ENCODE measurements around the gene PRKCQ. TPM values are rescaled to one million over a fixed set of nuclear protein-coding genes. Genes with fewer than 3 reads are reported as not detected.

The PRKCQ gene
- total and polyA plus RNA-seq, 2 of the 13 experiments (the other 11 are each of a cell fraction or from before 2014, with no cell fraction given): 0.13 to 0.35 TPM

DNA sequence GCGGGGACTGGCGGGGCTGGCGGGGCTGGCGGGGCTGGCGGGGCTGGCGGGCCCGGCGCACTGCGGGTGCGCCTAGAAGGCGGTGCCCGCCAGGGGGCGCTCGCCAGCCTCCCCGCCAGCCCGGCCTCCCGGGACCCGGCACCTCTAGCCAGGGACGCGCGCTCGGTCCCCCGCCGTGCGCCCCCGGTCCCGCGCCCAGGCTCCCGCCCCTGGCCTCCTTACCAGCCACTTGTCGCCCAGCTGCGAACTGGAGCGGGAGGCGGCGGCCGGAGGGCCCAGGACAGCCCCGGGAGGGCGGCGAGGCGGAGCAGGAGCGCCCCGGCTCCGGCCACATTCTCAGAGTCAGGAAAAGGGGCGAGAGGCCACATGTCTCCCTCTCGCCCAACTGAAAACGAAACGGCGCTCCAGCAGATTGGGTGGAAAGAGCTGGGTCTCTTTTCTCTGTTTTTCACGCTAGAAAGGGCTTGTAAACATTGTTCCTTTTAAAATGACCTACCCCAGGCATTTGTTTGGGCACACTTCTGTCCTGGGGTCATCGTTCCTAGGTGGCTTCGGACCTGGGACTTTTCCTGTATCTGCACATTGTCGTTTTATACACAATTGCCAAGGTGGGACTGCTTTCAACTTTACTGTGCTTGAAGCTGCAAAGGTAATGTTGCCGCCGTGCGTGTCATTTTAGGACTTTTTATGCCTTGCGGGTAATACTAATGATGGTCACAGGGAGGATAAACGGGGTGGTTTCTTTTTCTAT lies 378 bp upstream of the PRKCQ start (continued):
- TF ChIP-seq, protein P1, sequence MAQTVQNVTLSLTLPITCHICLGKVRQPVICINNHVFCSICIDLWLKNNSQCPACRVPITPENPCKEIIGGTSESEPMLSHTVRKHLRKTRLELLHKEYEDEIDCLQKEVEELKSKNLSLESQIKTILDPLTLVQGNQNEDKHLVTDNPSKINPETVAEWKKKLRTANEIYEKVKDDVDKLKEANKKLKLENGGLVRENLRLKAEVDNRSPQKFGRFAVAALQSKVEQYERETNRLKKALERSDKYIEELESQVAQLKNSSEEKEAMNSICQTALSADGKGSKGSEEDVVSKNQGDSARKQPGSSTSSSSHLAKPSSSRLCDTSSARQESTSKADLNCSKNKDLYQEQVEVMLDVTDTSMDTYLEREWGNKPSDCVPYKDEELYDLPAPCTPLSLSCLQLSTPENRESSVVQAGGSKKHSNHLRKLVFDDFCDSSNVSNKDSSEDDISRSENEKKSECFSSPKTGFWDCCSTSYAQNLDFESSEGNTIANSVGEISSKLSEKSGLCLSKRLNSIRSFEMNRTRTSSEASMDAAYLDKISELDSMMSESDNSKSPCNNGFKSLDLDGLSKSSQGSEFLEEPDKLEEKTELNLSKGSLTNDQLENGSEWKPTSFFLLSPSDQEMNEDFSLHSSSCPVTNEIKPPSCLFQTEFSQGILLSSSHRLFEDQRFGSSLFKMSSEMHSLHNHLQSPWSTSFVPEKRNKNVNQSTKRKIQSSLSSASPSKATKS (CRISPR knock-in tag; IDR thresholded peaks at IDR 0.05): no peak
- TF ChIP-seq GPN1 (CRISPR knock-in tag; IDR thresholded peaks at IDR 0.05; ENCODE audit: borderline replicate concordance) (no peak), ZBTB7B (CRISPR knock-in tag; IDR thresholded peaks at IDR 0.05) (peak; percentile 49), WIZ (CRISPR knock-in tag; IDR thresholded peaks at IDR 0.05) (no peak), ZMYM2 (CRISPR knock-in tag; IDR thresholded peaks at IDR 0.05) (no peak), GFI1 (CRISPR knock-in tag; IDR thresholded peaks at IDR 0.05; ENCODE audit: borderline replicate concordance) (0 out of 2 replicates have a peak, but pooled peaks have one; percentile 43), HMG20A (CRISPR knock-in tag; IDR thresholded peaks at IDR 0.05; ENCODE audit: borderline replicate concordance) (no peak), ZNF552 (CRISPR knock-in tag; IDR thresholded peaks at IDR 0.05; ENCODE audit: borderline replicate concordance) (no peak), KLF11 (CRISPR knock-in tag; IDR thresholded peaks at IDR 0.05) (no peak), ZKSCAN1 (IDR thresholded peaks at IDR 0.05; ENCODE audit: low read length) (no peak), ZZZ3 (CRISPR knock-in tag; IDR thresholded peaks at IDR 0.05; ENCODE audit: borderline replicate concordance) (no peak), ZNF468 (CRISPR knock-in tag; IDR thresholded peaks at IDR 0.05) (no peak), ZNF775 (CRISPR knock-in tag; IDR thresholded peaks at IDR 0.05; ENCODE audit: borderline replicate concordance) (no peak), HDAC2 (CRISPR knock-in tag; IDR thresholded peaks at IDR 0.05) (peak; percentile 48; the same call in 1 of the 2 replicates), SRF (IDR thresholded peaks at IDR 0.05; ENCODE audit: low read depth, low read length) (no peak)
- TF ChIP-seq, protein P2, sequence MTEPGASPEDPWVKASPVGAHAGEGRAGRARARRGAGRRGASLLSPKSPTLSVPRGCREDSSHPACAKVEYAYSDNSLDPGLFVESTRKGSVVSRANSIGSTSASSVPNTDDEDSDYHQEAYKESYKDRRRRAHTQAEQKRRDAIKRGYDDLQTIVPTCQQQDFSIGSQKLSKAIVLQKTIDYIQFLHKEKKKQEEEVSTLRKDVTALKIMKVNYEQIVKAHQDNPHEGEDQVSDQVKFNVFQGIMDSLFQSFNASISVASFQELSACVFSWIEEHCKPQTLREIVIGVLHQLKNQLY (CRISPR knock-in tag; IDR thresholded peaks at IDR 0.05): no peak
- TF ChIP-seq, protein P3, sequence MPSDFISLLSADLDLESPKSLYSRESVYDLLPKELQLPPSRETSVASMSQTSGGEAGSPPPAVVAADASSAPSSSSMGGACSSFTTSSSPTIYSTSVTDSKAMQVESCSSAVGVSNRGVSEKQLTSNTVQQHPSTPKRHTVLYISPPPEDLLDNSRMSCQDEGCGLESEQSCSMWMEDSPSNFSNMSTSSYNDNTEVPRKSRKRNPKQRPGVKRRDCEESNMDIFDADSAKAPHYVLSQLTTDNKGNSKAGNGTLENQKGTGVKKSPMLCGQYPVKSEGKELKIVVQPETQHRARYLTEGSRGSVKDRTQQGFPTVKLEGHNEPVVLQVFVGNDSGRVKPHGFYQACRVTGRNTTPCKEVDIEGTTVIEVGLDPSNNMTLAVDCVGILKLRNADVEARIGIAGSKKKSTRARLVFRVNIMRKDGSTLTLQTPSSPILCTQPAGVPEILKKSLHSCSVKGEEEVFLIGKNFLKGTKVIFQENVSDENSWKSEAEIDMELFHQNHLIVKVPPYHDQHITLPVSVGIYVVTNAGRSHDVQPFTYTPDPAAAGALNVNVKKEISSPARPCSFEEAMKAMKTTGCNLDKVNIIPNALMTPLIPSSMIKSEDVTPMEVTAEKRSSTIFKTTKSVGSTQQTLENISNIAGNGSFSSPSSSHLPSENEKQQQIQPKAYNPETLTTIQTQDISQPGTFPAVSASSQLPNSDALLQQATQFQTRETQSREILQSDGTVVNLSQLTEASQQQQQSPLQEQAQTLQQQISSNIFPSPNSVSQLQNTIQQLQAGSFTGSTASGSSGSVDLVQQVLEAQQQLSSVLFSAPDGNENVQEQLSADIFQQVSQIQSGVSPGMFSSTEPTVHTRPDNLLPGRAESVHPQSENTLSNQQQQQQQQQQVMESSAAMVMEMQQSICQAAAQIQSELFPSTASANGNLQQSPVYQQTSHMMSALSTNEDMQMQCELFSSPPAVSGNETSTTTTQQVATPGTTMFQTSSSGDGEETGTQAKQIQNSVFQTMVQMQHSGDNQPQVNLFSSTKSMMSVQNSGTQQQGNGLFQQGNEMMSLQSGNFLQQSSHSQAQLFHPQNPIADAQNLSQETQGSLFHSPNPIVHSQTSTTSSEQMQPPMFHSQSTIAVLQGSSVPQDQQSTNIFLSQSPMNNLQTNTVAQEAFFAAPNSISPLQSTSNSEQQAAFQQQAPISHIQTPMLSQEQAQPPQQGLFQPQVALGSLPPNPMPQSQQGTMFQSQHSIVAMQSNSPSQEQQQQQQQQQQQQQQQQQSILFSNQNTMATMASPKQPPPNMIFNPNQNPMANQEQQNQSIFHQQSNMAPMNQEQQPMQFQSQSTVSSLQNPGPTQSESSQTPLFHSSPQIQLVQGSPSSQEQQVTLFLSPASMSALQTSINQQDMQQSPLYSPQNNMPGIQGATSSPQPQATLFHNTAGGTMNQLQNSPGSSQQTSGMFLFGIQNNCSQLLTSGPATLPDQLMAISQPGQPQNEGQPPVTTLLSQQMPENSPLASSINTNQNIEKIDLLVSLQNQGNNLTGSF (CRISPR knock-in tag; IDR thresholded peaks at IDR 0.05): no peak
- TF ChIP-seq, protein P4, sequence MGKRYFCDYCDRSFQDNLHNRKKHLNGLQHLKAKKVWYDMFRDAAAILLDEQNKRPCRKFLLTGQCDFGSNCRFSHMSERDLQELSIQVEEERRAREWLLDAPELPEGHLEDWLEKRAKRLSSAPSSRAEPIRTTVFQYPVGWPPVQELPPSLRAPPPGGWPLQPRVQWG (CRISPR knock-in tag; IDR thresholded peaks at IDR 0.05; ENCODE audit: borderline replicate concordance, low read depth): no peak
- TF ChIP-seq, protein P5, sequence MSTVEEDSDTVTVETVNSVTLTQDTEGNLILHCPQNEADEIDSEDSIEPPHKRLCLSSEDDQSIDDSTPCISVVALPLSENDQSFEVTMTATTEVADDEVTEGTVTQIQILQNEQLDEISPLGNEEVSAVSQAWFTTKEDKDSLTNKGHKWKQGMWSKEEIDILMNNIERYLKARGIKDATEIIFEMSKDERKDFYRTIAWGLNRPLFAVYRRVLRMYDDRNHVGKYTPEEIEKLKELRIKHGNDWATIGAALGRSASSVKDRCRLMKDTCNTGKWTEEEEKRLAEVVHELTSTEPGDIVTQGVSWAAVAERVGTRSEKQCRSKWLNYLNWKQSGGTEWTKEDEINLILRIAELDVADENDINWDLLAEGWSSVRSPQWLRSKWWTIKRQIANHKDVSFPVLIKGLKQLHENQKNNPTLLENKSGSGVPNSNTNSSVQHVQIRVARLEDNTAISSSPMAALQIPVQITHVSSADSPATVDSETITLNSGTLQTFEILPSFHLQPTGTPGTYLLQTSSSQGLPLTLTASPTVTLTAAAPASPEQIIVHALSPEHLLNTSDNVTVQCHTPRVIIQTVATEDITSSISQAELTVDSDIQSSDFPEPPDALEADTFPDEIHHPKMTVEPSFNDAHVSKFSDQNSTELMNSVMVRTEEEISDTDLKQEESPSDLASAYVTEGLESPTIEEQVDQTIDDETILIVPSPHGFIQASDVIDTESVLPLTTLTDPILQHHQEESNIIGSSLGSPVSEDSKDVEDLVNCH (CRISPR knock-in tag; IDR thresholded peaks at IDR 0.05): no peak

Data from HepG2 (cell line).